H9 (cell line): ENCODE measurements around the gene KIFC3. TPM values are rescaled to one million over a fixed set of nuclear protein-coding genes. Genes with fewer than 3 reads are reported as not detected.

ENCODE experiments used
- DNase-seq: peaks from one replicate; pipeline ENCODE4 v3.0.0-alpha.2; 2017
- H2AFZ ChIP-seq: one replicate; pipeline ENCODE4 v1.6.1; 2013; ENCODE audit warnings: mild to moderate bottlenecking, low read length, control low read depth, moderate library complexity
- H2AK5ac ChIP-seq: 2 replicates; pipeline ENCODE4 v1.6.1; 2013; ENCODE audit warnings: low read length, control low read depth, mixed read lengths; ENCODE audit not compliant: insufficient read length
- H2BK120ac ChIP-seq: one replicate; pipeline ENCODE4 v1.6.1; 2013; ENCODE audit warnings: low read depth, mild to moderate bottlenecking, low read length, control low read depth, inconsistent platforms; ENCODE audit not compliant: poor library complexity, severe bottlenecking
- H2BK12ac ChIP-seq: 2 replicates; pipeline ENCODE4 v1.6.1; 2013; ENCODE audit warnings: low read length, control low read depth, mixed read lengths, low read depth; ENCODE audit not compliant: insufficient read length
- H2BK15ac ChIP-seq: 2 replicates; pipeline ENCODE4 v1.6.1; 2013; ENCODE audit warnings: low read depth, low read length, control low read depth
- H2BK20ac ChIP-seq: one replicate; pipeline ENCODE4 v1.6.1; 2013; ENCODE audit warnings: low read depth, mild to moderate bottlenecking, low read length, control low read depth, inconsistent platforms; ENCODE audit not compliant: poor library complexity, severe bottlenecking
- H2BK5ac ChIP-seq: 2 replicates; pipeline ENCODE4 v1.6.1; 2013; ENCODE audit warnings: low read length, control low read depth, mixed read lengths; ENCODE audit not compliant: insufficient read length
- H3K14ac ChIP-seq: 2 replicates; pipeline ENCODE4 v1.6.1; 2013; ENCODE audit warnings: low read length, control low read depth; ENCODE audit not compliant: insufficient read depth
- H3K18ac ChIP-seq: 2 replicates; pipeline ENCODE4 v1.6.1; 2013; ENCODE audit warnings: low read depth, mild to moderate bottlenecking, mixed read lengths, low read length, control low read depth; ENCODE audit not compliant: insufficient read length
- H3K23ac ChIP-seq: 2 replicates; pipeline ENCODE4 v1.6.1; 2013; ENCODE audit warnings: low read length, control low read depth, mixed read lengths, low read depth; ENCODE audit not compliant: insufficient read length
- H3K23me2 ChIP-seq: 2 replicates; pipeline ENCODE4 v1.6.1; 2013; ENCODE audit warnings: low read depth, mild to moderate bottlenecking, mixed read lengths, low read length, control low read depth; ENCODE audit not compliant: insufficient read length, poor library complexity, severe bottlenecking
- H3K27ac ChIP-seq: 2 replicates; pipeline ENCODE4 v1.5.1; 2013; ENCODE audit warnings: low read length, control low read depth, mixed read lengths, low read depth; ENCODE audit not compliant: insufficient read length
- H3K27me3 ChIP-seq: 2 replicates; pipeline ENCODE4 v1.6.1; 2013; ENCODE audit warnings: low read length, control low read depth, inconsistent platforms; ENCODE audit not compliant: insufficient read depth
- H3K4ac ChIP-seq: 2 replicates; pipeline ENCODE4 v1.6.1; 2013; ENCODE audit warnings: low read depth, mild to moderate bottlenecking, control low read depth, inconsistent platforms, low read length, moderate library complexity
- H3K4me1 ChIP-seq: 2 replicates; pipeline ENCODE4 v1.6.1; 2013; ENCODE audit warnings: low read length, control low read depth, inconsistent platforms; ENCODE audit not compliant: insufficient read depth
- H3K4me2 ChIP-seq: 2 replicates; pipeline ENCODE4 v1.6.1; 2013; ENCODE audit warnings: low read length, control low read depth, mixed read lengths; ENCODE audit not compliant: insufficient read length, insufficient read depth
- H3K56ac ChIP-seq: 2 replicates; pipeline ENCODE4 v1.6.1; 2013; ENCODE audit warnings: low read depth, mild to moderate bottlenecking, mixed read lengths, low read length, control low read depth; ENCODE audit not compliant: insufficient read length
- H3K79me1 ChIP-seq: 2 replicates; pipeline ENCODE4 v1.6.1; 2013; ENCODE audit warnings: low read depth, mild to moderate bottlenecking, moderate library complexity, low read length, control low read depth, inconsistent platforms; ENCODE audit not compliant: insufficient read depth, poor library complexity, severe bottlenecking
- H3K79me2 ChIP-seq: 2 replicates; pipeline ENCODE4 v1.6.1; 2013; ENCODE audit warnings: low read length, control low read depth, inconsistent platforms; ENCODE audit not compliant: insufficient read depth
- H3K9ac ChIP-seq: 2 replicates; pipeline ENCODE4 v1.6.1; 2013; ENCODE audit warnings: low read length, control low read depth, mixed read lengths; ENCODE audit not compliant: insufficient read length; ENCODE audit errors: extremely low read depth
- H3K9me3 ChIP-seq: one replicate; pipeline ENCODE4 v1.6.1; 2013; ENCODE audit warnings: low read depth, low read length, inconsistent platforms; ENCODE audit not compliant: control insufficient read depth
- H3T11ph ChIP-seq: one replicate; pipeline ENCODE4 v1.6.1; 2013; ENCODE audit warnings: mild to moderate bottlenecking, low read length, control low read depth, inconsistent platforms
- H4K20me1 ChIP-seq: one replicate; pipeline ENCODE4 v1.6.1; 2013; ENCODE audit not compliant: control insufficient read depth, insufficient read length, insufficient read depth
- H4K5ac ChIP-seq: 2 replicates; pipeline ENCODE4 v1.6.1; 2013; ENCODE audit warnings: low read depth, mild to moderate bottlenecking, mixed read lengths, low read length, control low read depth; ENCODE audit not compliant: insufficient read length
- H4K8ac ChIP-seq: replicated peaks from 2 replicates; pipeline ENCODE4 v1.6.1; 2013; ENCODE audit warnings: low read length, control low read depth, mixed read lengths, low read depth; ENCODE audit not compliant: insufficient read length
- H4K91ac ChIP-seq: 2 replicates; pipeline ENCODE4 v1.6.1; 2013; ENCODE audit warnings: low read depth, mild to moderate bottlenecking, moderate library complexity, mixed read lengths, low read length, control low read depth; ENCODE audit not compliant: insufficient read length
- H3K27ac Mint-ChIP-seq, 3 experiments: 2 replicates in 2 of 3; 3 replicates in 1 of 3; pipeline ENCODE4 v1.8.0; 2020 to 2021; ENCODE audit warnings: mixed read lengths in 3 of 3, mild to moderate bottlenecking in 1 of 3, moderate library complexity in 1 of 3
- H3K27me3 Mint-ChIP-seq: 2 replicates; pipeline ENCODE4 v1.8.0; 2021; ENCODE audit warnings: low read depth, mild to moderate bottlenecking, moderate library complexity, mixed read lengths
- H3K36me3 Mint-ChIP-seq, 3 experiments: 2 replicates in 2 of 3; 3 replicates in 1 of 3; pipeline ENCODE4 v1.8.0; 2020 to 2021; ENCODE audit warnings: low read depth in 3 of 3, mixed read lengths in 3 of 3; ENCODE audit not compliant: insufficient read depth in 1 of 3
- H3K4me1 Mint-ChIP-seq, 2 experiments: 2 replicates each; pipeline ENCODE4 v1.8.0; 2020; ENCODE audit warnings: mixed read lengths in 2 of 2
- H3K4me3 Mint-ChIP-seq, 2 experiments: 2 replicates in 1 of 2; 3 replicates in 1 of 2; pipeline ENCODE4 v1.8.0; 2020 to 2021; ENCODE audit warnings: mild to moderate bottlenecking in 2 of 2, mixed read lengths in 2 of 2, moderate library complexity in 1 of 2
- H3K9me3 Mint-ChIP-seq, 2 experiments: 2 replicates in 1 of 2; 3 replicates in 1 of 2; pipeline ENCODE4 v1.8.0; 2020; ENCODE audit warnings: mild to moderate bottlenecking in 2 of 2, mixed read lengths in 2 of 2, moderate library complexity in 1 of 2
- CTCF ChIP-seq: fragments of 200-600 bp; sonication (generic); conservative IDR thresholded peaks from 3 replicates; pipeline ENCODE4 v1.8.0; 2021; ENCODE audit warnings: antibody characterized with exemption, mild to moderate bottlenecking
- WGBS: extraction: QIAGEN DNeasy Blood & Tissue Kit; methylation state at CpG from one replicate; pipeline ENCODE4 v1.1.7; 2013; ENCODE audit warnings: missing lambda C conversion rate, low lambda C conversion rate, mixed read lengths; ENCODE audit not compliant: insufficient read length; ENCODE audit errors: extremely low coverage; 5-methylcytosine and 5-hydroxymethylcytosine counted together
- total RNA-seq: library from RNA; stranded (reverse); gene quantifications from 2 replicates; pipeline ENCODE4 v1.2.1, GENCODE V29; 2021

The KIFC3 gene
- total RNA-seq, 1 experiment from 2014 or later, result 5.0 TPM

GRCh38 chr16:57728336-57729181, 73.7 kb downstream of the KIFC3 start:
- no peak overlapping the region for H2BK15ac ChIP-seq
- no peak overlapping the region for H4K91ac ChIP-seq
- H2BK5ac ChIP-seq, result no peak overlapping the region
- no peak overlapping the region for H3K27ac Mint-ChIP-seq
- no peaks in the 10 kb centered on the region for H3K4me1 ChIP-seq
- no peak overlapping the region for H3K18ac ChIP-seq
- H4K5ac ChIP-seq, result no peak overlapping the region
- no peak overlapping the region for H2AK5ac ChIP-seq
- H3K23ac ChIP-seq, result no peak overlapping the region
- H3K79me2 ChIP-seq, result no peaks in the 10 kb centered on the region
- H3K4me2 ChIP-seq, result no peak overlapping the region
- H2BK12ac ChIP-seq, result no peak overlapping the region
- DNase-seq, result no peak
- no peak overlapping the region for H3K4me3 Mint-ChIP-seq
- no peak overlapping the region for H3T11ph ChIP-seq
- no peak for TF ChIP-seq CTCF
- H3K79me1 ChIP-seq, result no peaks in the 10 kb centered on the region
- peaks cover 0 to 3% of the 10 kb centered on the region in 2 experiments; a peak in 3 of 5 replicates for H3K9me3 Mint-ChIP-seq
- H3K23me2 ChIP-seq, result no peaks in the 10 kb centered on the region
- no CpG with 5 or more reads among the region's 14 CpGs for WGBS
- H3K27me3 Mint-ChIP-seq, result peaks cover 5% of the 10 kb centered on the region
- no peak overlapping the region for H2BK20ac ChIP-seq
- H3K9ac ChIP-seq, result no peak overlapping the region
- no peak overlapping the region for H2BK120ac ChIP-seq
- peaks cover 0 to 5% (median 0%) of the 10 kb centered on the region in 3 experiments; a peak in 1 of 7 replicates for H3K36me3 Mint-ChIP-seq
- H3K4me1 Mint-ChIP-seq, result peaks cover 0 to 7% of the 10 kb centered on the region in 2 experiments; a peak in 1 of 4 replicates
- no peak overlapping the region for H3K27ac ChIP-seq
- H3K27me3 ChIP-seq, result no peaks in the 10 kb centered on the region
- H4K20me1 ChIP-seq, result no peaks in the 10 kb centered on the region
- H4K8ac ChIP-seq, result no peak overlapping the region
- H2AFZ ChIP-seq, result no peak overlapping the region
- no peak overlapping the region for H3K14ac ChIP-seq
- no peak overlapping the region for H3K4ac ChIP-seq
- H3K9me3 ChIP-seq, result no peaks in the 10 kb centered on the region
- H3K56ac ChIP-seq, result no peak overlapping the region
